Activated T-helper 17 cell treated with anti-CD3 and anti-CD28 coated beads, Interleukin-2, amount 50 U/mL, for 72 hours (primary cell): ENCODE measurements around the gene PSD. TPM values are rescaled to one million over a fixed set of nuclear protein-coding genes. Genes with fewer than 3 reads are reported as not detected.
"Not testable (repeated sequence)": the region's sequence is repeated elsewhere in the genome, so short reads cannot be mapped to it uniquely, and the experiment has no call there.

ENCODE experiments used
- ATAC-seq: fragments of 150-1000 bp; cut with Tn5 transposase; replicated peaks from 2 replicates; pipeline ENCODE4 v1.10.0; 2021; ENCODE audit warnings: mild to moderate bottlenecking, moderate library complexity
- H3K27ac Mint-ChIP-seq: one replicate; pipeline ENCODE4 v1.8.0; 2022; ENCODE audit warnings: mixed read lengths
- H3K27me3 Mint-ChIP-seq: one replicate; pipeline ENCODE4 v1.8.0; 2022; ENCODE audit warnings: mixed read lengths
- H3K36me3 Mint-ChIP-seq: one replicate; pipeline ENCODE4 v1.8.0; 2022; ENCODE audit warnings: low read depth, mild to moderate bottlenecking, mixed read lengths
- H3K4me1 Mint-ChIP-seq: one replicate; pipeline ENCODE4 v1.8.0; 2022; ENCODE audit warnings: mixed read lengths
- H3K4me3 Mint-ChIP-seq: one replicate; pipeline ENCODE4 v1.8.0; 2022; ENCODE audit warnings: mild to moderate bottlenecking, mixed read lengths
- H3K9me3 Mint-ChIP-seq: one replicate; pipeline ENCODE4 v1.8.0; 2022; ENCODE audit warnings: mixed read lengths
- total RNA-seq, 2 donors: library from RNA; stranded (reverse); gene quantifications; one replicate each; pipeline ENCODE4 v1.2.3, GENCODE V29; 2022

Gene PSD
- 1 to 10 TPM; 3.0 to 8.0 TPM for total RNA-seq

GRCh38 chr10:102418622-102419268, at the start of gene PSD:
PSD (minus strand) TSS chr10:102418785; CDS start chr10:102417038, 1,747 bp downstream.
- Mint-ChIP-seq H3K9me3 (no peaks in the 10 kb centered on the region), H3K27ac (peak within 1 kb of the TSS; percentile 58), H3K36me3 (peaks cover 15% of the 10 kb centered on the region), H3K27me3 (peaks cover 22% of the 10 kb centered on the region), H3K4me1 (peaks cover 5% of the 10 kb centered on the region), H3K4me3 (peak within 1 kb of the TSS; percentile 99)
- no peak for ATAC-seq

GRCh38 chr10:102467971-102468438, 49.4 kb upstream of the PSD start:
- Mint-ChIP-seq H3K27me3 (no peaks in the 10 kb centered on the region), H3K9me3 (no peaks in the 10 kb centered on the region), H3K36me3 (peaks cover 6% of the 10 kb centered on the region), H3K4me3 (no peak overlapping the region), H3K4me1 (peaks cover 6% of the 10 kb centered on the region), H3K27ac (no peak overlapping the region)
- ATAC-seq = no peak

GRCh38 chr10:102467318-102467717, 48.7 kb upstream of the PSD start:
- Mint-ChIP-seq H3K27me3 (no peaks in the 10 kb centered on the region), H3K4me3 (no peak overlapping the region), H3K27ac (no peak overlapping the region), H3K9me3 (no peaks in the 10 kb centered on the region), H3K4me1 (peaks cover 12% of the 10 kb centered on the region), H3K36me3 (peaks cover 6% of the 10 kb centered on the region)
- no peak for ATAC-seq

- H3K4me1 Mint-ChIP-seq = peaks cover 19% of the 10 kb centered on the region
- no peaks in the 10 kb centered on the region for H3K27me3 Mint-ChIP-seq
- H3K4me3 Mint-ChIP-seq = no peak overlapping the region
- peaks cover 6% of the 10 kb centered on the region for H3K36me3 Mint-ChIP-seq
- no peaks in the 10 kb centered on the region for H3K9me3 Mint-ChIP-seq
- H3K27ac Mint-ChIP-seq = no peak overlapping the region
- no peak for ATAC-seq
These were observed 46.9 kb upstream of the PSD start for GRCh38 chr10:102465466-102465865.

- peaks cover under 1% of the 10 kb centered on the region for H3K36me3 Mint-ChIP-seq
- H3K4me1 Mint-ChIP-seq = peaks cover 19% of the 10 kb centered on the region
- H3K27me3 Mint-ChIP-seq = no peaks in the 10 kb centered on the region
- ATAC-seq = no peak
- no peak overlapping the region for H3K4me3 Mint-ChIP-seq
- H3K27ac Mint-ChIP-seq = no peak overlapping the region
- H3K9me3 Mint-ChIP-seq = no peaks in the 10 kb centered on the region
These were observed 45.4 kb upstream of the PSD start for GRCh38 chr10:102463983-102464382.

- Mint-ChIP-seq H3K36me3 (no peaks in the 10 kb centered on the region), H3K27me3 (no peaks in the 10 kb centered on the region), H3K4me1 (peaks cover 21% of the 10 kb centered on the region), H3K9me3 (no peaks in the 10 kb centered on the region), H3K27ac (no peak overlapping the region), H3K4me3 (peak overlapping the region; percentile 98)
- ATAC-seq = no peak
These were observed 44.0 kb upstream of the PSD start for GRCh38 chr10:102462512-102463054.

- H3K9me3 Mint-ChIP-seq = no peaks in the 10 kb centered on the region
These were observed 42.8 kb upstream of the PSD start for GRCh38 chr10:102461187-102462054.

GRCh38 chr10:102460836-102461186, 42.2 kb upstream of the PSD start:
- H3K4me1 Mint-ChIP-seq = peaks cover 24% of the 10 kb centered on the region
- H3K9me3 Mint-ChIP-seq = no peaks in the 10 kb centered on the region
- peak; percentile 59 for ATAC-seq
- H3K27ac Mint-ChIP-seq = peak overlapping the region; percentile 79
- no peaks in the 10 kb centered on the region for H3K27me3 Mint-ChIP-seq
- peaks cover 8% of the 10 kb centered on the region for H3K36me3 Mint-ChIP-seq
- H3K4me3 Mint-ChIP-seq = peak overlapping the region; percentile 98

More at GRCh38 chr10:102461187-102462054, 42.8 kb upstream of the PSD start:
- peak; percentile 99 for ATAC-seq
- Mint-ChIP-seq H3K27ac (peak overlapping the region; percentile 79), H3K4me1 (peaks cover 24% of the 10 kb centered on the region), H3K36me3 (peaks cover 3% of the 10 kb centered on the region), H3K27me3 (no peaks in the 10 kb centered on the region), H3K4me3 (peak overlapping the region; percentile 98)

GRCh38 chr10:102458656-102459055, 40.1 kb upstream of the PSD start:
- Mint-ChIP-seq H3K9me3 (no peaks in the 10 kb centered on the region), H3K4me3 (no peak overlapping the region), H3K27ac (no peak overlapping the region), H3K27me3 (no peaks in the 10 kb centered on the region), H3K36me3 (peaks cover 29% of the 10 kb centered on the region), H3K4me1 (peaks cover 21% of the 10 kb centered on the region)
- no peak for ATAC-seq

- Mint-ChIP-seq H3K4me3 (no peak overlapping the region), H3K9me3 (no peaks in the 10 kb centered on the region), H3K27me3 (no peaks in the 10 kb centered on the region), H3K27ac (no peak overlapping the region), H3K4me1 (peaks cover 22% of the 10 kb centered on the region), H3K36me3 (peaks cover 38% of the 10 kb centered on the region)
- ATAC-seq = no peak
These were observed 39.1 kb upstream of the PSD start for GRCh38 chr10:102457591-102458150.

GRCh38 chr10:102455893-102456471, 37.4 kb upstream of the PSD start:
- no peak overlapping the region for H3K27ac Mint-ChIP-seq
- no peak overlapping the region for H3K4me3 Mint-ChIP-seq
- no peak for ATAC-seq
- peaks cover 13% of the 10 kb centered on the region for H3K4me1 Mint-ChIP-seq
- no peaks in the 10 kb centered on the region for H3K27me3 Mint-ChIP-seq
- H3K36me3 Mint-ChIP-seq = peaks cover 55% of the 10 kb centered on the region
- H3K9me3 Mint-ChIP-seq = no peaks in the 10 kb centered on the region

GRCh38 chr10:102454662-102455487, 36.3 kb upstream of the PSD start:
- H3K27me3 Mint-ChIP-seq, ATAC-seq, H3K4me3 Mint-ChIP-seq, H3K9me3 Mint-ChIP-seq: not testable (repeated sequence)
- H3K27ac Mint-ChIP-seq = peak overlapping the region; percentile 8
- peaks cover 58% of the 10 kb centered on the region for H3K36me3 Mint-ChIP-seq
- peaks cover 13% of the 10 kb centered on the region for H3K4me1 Mint-ChIP-seq

GRCh38 chr10:102453502-102453901, 34.9 kb upstream of the PSD start:
- Mint-ChIP-seq H3K27ac (peak overlapping the region; percentile 93), H3K4me3 (peak overlapping the region; percentile 67), H3K9me3 (no peaks in the 10 kb centered on the region), H3K36me3 (peaks cover 64% of the 10 kb centered on the region), H3K4me1 (peaks cover 18% of the 10 kb centered on the region), H3K27me3 (no peaks in the 10 kb centered on the region)
- no peak for ATAC-seq
